HG03520 (cell line): ENCODE results near the gene SLC38A7.
"Not testable (repeated sequence)": the region's sequence is repeated elsewhere in the genome, so short reads cannot be mapped to it uniquely, and the experiment has no call there.

ENCODE experiments used
- ATAC-seq: cut with Tn5 transposase; IDR thresholded peaks from one replicate; pipeline ENCODE4 v1.9.1; 2021; ENCODE audit warnings: mild to moderate bottlenecking, moderate library complexity; ENCODE audit not compliant: unreplicated experiment

The SLC38A7 gene

DNA sequence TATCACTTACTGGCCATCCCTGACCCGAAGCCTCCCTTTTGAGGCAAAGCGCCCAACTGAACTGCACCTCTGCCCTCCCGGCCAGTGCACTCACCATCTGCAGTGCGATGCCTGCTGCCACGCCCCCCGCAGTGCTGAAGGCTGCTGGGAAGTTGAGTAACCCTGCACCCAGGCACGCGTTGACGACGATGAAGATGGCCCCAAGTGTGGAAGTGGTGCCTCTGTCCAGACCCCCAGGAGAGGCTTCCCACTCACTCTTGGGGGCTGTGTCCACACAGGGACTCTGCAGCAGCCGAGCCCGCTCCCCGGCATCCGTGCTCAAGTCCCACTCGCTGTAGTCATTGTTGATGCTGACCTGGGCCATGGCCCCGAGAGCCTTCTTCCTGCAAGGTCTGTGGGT is 4.8 kb downstream of the SLC38A7 start:
- no peak for ATAC-seq

DNA sequence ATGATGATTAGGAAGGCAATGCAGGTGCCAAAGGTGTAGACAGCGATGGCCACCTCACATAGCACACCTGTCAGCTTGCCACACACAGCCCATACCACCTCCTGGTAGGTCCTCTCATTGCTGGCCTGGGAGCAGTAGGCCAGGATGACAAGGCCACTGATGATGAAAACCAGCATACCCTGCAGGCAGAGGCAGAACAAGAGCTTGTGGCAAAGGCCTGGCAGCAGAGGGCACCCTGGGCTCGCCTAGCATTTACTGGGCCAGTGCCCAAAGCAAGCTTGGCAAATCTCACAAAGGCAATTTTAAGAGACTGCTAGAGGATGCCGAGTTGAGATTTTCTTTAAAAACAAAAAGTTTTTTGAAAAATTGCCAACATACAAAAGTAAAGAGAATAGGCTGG is 5.9 kb downstream of the SLC38A7 start:
- ATAC-seq: no peak

DNA sequence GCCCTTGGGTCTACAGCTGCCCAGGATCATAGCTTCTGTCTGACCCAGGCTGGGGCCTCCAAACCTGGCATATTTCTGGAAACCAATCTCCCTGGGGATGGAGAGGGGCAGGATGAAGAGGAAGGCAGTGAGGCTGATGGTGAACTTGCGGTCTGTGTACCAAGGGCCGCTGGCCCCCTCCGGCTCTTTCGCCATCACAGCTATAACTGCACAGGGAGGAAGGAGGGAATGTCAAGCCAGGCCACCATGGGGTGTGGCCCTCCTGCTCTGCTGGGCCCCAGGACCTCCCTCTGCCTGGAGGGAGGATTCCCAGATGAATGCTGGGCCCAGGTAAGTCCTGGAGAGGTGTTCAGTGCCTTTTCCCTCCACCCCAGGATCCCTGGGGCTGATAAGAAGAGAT is 6.3 kb downstream of the SLC38A7 start:
- no peak for ATAC-seq

- ATAC-seq: no peak
Measured at GRCh38 chr16:58670946-58671583, 13.5 kb downstream of the SLC38A7 start.

DNA sequence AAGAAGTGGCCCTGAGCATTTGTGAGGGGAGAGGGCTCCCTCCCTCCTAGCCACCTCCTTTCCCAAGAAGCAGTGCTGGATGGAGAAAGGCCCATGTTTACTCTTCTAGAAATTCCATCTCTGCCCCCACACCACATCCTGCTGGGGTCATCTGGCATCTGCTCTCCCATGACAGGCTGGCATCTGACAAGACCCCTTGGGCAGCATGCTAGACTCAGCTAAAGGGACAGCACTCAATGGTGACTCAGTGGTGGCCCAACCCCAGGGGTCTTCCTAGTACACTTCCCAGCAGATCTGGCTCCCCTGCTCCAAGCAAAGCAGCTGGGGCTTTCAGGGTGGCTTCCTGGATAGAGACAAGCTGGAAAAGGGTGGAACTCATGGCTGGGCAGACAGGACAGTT is 14.4 kb downstream of the SLC38A7 start:
- ATAC-seq: no peak

DNA sequence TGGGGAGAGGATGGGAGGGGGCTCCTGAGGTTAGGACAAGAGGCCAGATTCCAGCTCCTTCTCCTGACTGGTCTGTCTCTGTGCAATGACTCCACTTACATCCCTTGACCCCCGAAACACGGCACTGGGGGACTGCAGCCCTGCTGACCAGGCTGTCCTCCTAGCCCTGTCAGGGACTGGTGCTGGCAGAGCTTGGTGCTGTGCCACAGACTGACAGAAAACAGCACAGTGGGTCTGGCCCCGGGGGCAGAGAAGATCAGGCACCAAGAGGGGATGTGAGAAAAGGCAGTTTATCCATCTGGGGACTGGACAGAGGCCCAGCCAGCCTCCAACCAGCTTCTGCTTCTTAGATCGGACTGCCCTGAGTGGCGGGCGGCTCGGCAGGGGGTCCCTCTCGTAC is 19.4 kb downstream of the SLC38A7 start:
- ATAC-seq: no peak

GRCh38 chr16:58661199-58661830 is 23.3 kb downstream of the SLC38A7 start:
- peak; percentile 78 for ATAC-seq

DNA sequence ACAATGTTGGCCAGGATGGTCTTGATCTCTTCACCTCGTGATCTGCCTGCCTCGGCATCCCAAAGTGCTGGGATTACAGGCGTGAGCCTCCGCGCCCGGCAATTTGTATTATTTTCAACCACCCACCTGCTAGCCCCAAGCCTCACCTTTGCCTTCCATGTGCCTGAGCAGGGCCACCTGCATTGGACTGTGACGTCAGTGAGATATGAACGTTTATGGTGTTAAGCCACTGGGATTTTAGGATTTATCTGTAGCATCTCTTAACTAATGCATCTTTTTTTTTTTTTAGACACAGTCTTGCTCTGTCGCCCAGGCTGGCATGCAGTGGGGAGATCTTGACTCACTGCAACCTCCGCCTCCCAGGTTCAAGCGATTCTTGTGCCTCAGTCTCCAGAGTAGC is 24.7 kb downstream of the SLC38A7 start:
- not testable (repeated sequence) for ATAC-seq

- no peak for ATAC-seq
Measured at GRCh38 chr16:58658796-58659211, 25.8 kb downstream of the SLC38A7 start.

GRCh38 chr16:58656899-58657298 is 27.7 kb downstream of the SLC38A7 start:
- no peak for ATAC-seq

- no peak for ATAC-seq
Measured at GRCh38 chr16:58655215-58655596, 29.4 kb downstream of the SLC38A7 start.

- ATAC-seq: no peak
Measured at GRCh38 chr16:58654560-58655214, 29.9 kb downstream of the SLC38A7 start.

DNA sequence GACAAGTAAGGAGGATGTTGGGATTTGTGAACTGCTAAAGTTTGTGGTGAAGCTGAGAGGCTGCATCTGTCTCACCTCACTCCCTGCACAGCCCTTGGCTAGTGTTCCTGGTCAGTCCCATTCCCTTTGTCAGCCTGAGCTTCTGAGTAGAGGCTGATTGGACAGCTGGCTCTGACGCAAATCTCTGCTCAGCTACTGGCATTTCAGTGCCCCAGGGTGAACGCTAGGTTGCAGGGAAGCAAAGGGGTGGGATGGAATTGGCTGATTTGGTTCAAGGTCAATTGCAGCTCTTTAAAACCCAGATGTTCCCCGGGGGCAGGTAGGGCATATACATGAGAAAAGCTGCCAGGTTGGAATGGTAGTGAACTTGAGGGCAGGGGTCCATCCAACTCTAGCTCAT is 31.8 kb downstream of the SLC38A7 start:
- ATAC-seq: no peak

DNA sequence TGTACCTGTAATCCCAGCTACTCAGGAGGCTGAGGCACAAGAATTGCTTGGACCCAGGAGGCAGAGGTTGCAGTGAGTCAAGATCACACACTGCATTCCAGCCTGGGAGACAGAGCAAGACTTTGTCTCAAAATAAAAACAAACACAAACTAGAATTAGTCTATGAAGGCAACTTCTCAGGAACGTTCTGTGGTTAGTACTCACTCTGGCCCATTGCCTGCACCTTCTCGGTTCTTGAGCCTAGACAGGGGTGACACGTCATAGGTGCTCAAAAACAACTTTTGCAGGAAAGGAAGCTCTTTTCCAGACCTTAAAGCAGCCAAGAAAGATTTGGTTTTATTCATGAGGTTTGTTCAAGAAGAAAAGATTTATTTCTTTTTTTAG is 32.6 kb downstream of the SLC38A7 start:
- no peak for ATAC-seq

GRCh38 chr16:58649707-58650106 is 34.9 kb downstream of the SLC38A7 start:
- no peak for ATAC-seq

DNA sequence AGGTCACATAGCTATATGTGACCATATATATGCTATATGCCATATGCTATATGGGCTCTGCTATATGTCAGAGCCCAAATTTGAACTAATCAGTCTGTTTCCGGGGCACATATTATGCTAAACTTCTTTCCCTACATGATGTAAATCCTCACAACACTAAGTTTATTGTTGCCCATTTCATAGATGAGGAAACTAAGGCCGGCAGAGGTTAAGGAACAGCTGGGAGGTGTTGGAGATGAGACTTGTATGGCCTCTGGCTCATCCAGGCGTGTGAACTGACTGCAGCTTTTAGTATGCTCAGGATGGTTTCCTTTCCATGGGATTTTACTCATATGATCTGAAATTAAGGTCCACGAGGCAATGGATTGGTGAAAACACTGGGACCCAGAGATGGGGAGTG is 37.5 kb downstream of the SLC38A7 start:
- no peak for ATAC-seq

DNA sequence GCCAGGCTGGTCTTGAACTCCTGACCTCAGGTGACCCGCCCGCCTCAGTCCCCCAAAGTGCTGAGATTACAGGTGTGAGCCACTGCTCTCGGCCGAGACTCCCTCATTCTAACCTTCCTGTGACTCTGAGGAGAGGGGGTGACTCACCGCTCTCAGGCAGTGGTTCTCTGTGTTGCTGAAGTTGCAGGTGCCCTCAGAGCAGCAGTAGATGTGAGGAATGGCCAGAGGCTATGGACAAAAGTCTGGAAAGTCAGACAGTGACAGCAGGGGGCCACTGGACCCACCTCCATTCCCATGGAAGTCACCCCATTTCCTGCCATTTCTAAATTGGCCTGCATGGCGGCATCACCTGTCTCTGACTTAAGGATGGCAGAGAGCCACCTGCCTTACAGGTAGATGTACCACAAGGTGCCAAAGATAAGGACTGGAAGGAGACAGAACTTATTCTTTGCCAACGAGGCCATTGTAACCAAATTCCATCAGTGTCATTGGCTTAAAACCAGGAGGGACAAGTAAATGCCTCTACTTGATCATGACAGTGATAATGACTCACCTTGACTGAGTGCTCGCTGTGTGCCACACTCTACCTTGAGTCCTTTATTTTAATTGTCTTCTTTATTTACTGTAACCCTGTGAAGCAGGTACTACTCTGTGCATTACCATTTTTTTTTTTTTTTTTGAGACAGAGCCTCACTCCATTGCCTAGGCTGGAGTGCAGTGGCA is 39.6 kb downstream of the SLC38A7 start:
- ATAC-seq: no peak

- no peak for ATAC-seq
Measured at GRCh38 chr16:58644108-58644507, 40.5 kb downstream of the SLC38A7 start.

GRCh38 chr16:58640949-58641348 is 43.6 kb downstream of the SLC38A7 start:
- no peak for ATAC-seq

DNA sequence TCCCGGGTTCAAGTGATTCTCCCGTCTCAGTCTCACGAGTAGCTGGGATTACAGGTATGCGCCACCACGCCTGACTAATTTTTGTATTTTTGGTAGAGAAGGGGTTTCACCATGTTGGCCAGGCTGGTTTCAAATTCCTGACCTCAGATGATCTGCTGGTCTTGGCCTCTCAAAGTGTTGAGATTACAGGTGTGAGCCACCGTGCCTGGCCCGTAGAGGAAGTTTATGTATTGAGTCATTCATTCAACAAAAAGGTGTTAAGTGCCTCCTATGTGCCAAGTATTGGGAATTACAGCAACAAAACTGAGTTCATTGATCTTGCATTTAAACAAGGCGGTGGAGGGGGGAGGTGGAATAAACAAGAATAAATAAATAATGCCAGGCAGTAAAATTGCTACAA is 44.7 kb downstream of the SLC38A7 start:
- no peak for ATAC-seq

DNA sequence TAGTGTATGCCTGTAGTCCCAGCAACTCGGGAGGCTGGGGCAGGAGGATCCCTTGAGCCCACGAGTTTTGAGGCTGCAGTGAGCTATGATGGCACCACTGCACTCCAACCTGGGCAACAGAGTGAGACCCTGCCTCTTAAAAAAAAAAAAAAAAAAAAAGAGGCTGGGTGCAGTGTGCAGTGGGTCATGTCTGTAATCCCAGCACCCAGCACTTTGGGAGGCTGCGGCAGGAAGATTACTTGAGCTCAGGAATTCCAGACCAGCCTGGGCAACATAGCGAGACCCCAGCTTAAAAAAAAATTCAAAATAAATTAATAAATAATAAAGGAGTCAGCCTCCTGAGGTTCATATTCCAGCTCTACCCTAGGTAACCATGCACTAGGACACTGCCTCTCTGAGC is 45.3 kb downstream of the SLC38A7 start:
- ATAC-seq: no peak
